HG02642 (cell line): ENCODE data around the gene CHST15.

Experiments
- ATAC-seq: cut with Tn5 transposase; IDR thresholded peaks from one replicate; pipeline ENCODE4 v1.9.1; 2021; ENCODE audit warnings: mild to moderate bottlenecking; ENCODE audit not compliant: unreplicated experiment, poor library complexity

CHST15 gene

DNA sequence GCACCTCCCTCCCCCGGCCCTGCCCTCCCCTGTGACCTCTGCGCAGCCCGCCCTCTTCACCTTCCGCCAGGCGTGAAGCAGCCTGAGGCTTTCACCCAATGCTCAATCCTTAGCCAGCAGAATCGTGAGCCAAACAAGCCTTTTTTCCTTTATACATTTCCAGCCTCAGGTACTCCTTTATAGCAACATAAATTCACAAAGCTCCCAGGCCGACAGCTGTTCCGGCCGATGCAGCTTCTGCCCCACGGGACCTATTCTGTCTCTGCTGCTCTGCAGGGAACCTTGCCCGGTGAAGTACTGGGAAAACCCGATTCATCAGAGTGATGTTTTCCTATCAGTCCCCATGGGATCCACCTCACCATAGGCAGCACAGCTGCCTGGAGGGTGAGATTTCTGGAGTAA is 87.4 kb downstream of the CHST15 start:
- ATAC-seq = no peak

DNA sequence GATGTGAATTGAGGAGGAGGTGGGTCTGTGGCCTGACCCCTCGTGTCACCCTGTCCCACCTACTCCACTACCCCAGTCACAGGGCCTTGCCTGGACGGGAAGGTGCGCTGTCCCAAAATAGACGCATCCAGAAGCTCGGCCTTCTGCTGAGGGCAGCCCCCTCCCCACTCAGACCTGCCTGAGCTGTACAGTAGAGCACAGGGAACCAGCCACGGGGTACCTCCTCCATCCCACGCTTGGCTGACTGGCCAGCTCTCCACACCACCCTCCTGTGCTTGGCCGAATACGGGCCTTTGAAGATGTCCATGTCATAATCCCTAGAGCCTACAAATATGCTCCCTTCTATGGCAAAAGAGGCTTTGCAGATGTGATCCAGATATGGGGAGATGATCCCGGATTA is 88.3 kb downstream of the CHST15 start:
- no peak for ATAC-seq

GRCh38 chr10:124004663-124005004 is 88.8 kb downstream of the CHST15 start:
- ATAC-seq = no peak

GRCh38 chr10:124003871-124004662 is 89.3 kb downstream of the CHST15 start:
- no peak for ATAC-seq

- ATAC-seq = no peak
These were observed 89.9 kb downstream of the CHST15 start for GRCh38 chr10:124003481-124003870.

- ATAC-seq = no peak
These were observed 90.4 kb downstream of the CHST15 start for GRCh38 chr10:124003070-124003419.

DNA sequence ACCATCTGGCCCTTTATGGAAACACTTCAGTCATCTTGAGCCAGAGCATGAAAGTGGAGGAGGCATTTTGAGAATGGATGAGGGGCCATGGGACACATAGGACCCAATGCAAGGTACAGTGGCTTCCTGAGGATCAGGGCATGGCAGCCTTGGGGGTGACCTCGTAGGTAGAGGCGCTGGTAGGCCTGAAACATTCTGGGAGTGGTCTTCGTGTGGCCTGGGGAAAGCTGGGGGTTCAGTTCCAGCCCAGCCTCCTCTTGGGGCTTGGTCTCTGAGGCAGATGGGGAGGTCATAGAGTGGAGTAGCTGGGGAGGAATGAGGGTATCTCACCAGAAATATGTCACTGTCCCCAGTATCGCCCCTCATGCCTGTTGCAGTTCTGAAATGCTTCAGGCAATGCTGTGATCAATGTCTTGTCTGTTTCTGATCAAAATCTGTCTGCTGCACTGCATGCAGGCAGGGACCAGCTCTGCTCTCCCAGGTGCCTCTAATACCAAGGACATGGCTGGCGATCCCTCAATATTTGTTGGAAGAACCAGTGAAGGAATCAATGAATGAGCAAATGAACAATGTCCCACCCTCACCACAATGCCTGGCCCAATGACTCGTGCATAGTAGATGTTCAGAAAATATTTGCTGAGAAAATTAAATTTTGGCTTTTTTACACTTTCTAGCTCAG is 90.9 kb downstream of the CHST15 start:
- ATAC-seq = no peak

DNA sequence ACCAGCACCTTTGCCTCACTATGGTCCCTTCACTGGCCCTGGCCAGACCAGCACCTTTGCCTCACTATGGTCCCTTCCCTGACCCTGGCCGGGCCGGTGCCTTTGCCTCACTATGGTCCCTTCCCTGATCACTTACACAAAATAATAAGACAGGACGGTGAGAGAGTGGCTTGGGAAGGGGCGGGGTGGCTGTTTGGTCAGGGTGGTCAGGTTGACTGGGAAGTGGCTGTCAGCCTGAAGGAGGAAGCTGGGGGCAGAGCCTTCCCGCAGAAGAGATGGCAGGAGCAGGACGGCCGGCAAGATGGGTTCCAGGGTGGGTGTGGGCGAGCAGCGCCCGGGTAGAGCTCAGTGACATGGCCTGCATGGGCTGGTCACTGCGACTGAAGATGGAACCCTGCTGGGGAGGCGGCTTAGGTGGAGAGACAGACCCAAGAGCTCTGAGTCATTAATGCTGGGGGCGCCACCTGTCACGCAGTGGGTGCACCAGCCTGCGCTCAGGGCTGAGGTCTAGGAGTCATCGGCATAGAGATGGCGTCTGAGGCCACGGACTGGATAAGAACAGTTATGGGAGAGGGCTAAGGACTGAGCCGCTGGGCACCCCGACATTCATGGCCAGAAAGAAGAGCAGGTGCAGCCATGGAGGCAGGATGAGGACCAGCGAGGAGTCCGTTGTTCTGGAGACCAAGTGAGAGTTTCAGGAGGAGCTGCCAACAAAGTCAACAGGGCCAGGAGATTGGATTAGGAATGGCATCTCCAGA is 91.8 kb downstream of the CHST15 start:
- ATAC-seq = no peak

- ATAC-seq = no peak
These were observed 92.6 kb downstream of the CHST15 start for GRCh38 chr10:124000792-124001201.

DNA sequence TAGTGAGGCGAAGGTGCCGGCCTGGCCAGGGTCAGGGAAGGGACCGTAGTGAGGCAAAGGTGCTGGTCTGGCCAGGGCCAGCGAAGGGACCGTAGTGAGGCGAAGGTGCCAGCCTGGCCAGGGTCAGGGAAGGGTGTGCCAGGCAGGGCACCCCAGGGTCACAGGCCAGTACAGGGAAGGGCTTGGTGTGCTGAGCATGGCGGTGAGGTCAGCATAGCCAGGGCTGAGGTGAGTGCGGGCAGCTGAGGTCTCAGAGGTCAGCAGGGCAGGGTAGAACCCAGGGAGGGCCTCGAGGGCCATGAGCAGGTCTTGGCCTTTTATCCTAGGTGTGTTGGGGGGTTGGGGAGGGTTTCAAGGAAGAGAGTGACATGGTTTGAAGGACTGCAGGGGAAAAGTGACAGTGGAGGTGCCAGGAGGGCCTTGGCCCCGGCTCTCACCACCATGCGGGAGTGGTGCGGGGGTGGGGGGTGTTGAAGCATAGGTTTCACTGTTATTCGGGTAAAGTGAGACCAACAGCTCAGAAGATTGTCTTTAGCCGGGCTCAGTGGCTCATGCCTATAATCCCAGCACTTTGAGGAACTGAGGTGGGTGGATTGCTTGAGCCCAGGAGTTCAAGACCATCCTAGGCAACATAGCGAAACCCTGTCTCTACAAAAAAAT is 93.3 kb downstream of the CHST15 start:
- no peak for ATAC-seq

GRCh38 chr10:123999261-123999660 is 94.1 kb downstream of the CHST15 start:
- ATAC-seq = no peak

- no peak for ATAC-seq
These were observed 94.9 kb downstream of the CHST15 start for GRCh38 chr10:123998197-123999141.

DNA sequence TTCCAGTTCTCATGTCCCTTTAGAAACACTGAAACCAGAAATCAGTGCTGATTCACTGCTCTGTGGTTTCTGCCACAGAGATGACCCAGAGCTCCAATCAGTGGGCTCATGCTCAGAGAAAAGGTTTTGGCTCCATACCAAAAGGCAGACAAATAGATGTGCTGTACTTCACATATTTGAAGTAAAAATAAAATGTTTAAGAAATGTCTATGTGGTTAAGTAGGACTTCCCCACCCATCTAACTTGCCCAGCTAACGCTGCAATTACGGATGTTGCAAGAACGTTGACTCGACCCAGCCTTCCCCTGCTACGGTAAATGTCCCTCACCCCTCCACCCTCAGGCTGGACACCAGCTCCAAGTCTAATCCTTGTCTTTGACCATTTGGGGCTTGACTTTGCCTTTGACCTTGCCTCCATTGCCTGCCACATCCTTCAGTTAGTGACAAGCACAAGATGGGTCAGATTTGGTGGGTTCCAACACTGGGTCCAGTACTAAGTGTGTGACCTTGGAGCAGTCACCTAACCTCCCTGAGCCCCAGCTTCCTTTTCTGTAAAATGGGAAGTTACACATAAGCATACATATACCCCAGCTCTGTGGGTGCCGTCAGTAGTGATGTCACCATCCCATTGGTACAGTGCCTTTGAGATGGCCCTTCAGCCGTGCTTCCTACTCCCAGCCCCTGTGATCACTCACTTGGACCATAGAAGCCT is 95.8 kb downstream of the CHST15 start:
- ATAC-seq = no peak

- ATAC-seq = no peak
These were observed 96.4 kb downstream of the CHST15 start for GRCh38 chr10:123997013-123997412.

GRCh38 chr10:123996302-123996701 is 97.1 kb downstream of the CHST15 start:
- no peak for ATAC-seq

DNA sequence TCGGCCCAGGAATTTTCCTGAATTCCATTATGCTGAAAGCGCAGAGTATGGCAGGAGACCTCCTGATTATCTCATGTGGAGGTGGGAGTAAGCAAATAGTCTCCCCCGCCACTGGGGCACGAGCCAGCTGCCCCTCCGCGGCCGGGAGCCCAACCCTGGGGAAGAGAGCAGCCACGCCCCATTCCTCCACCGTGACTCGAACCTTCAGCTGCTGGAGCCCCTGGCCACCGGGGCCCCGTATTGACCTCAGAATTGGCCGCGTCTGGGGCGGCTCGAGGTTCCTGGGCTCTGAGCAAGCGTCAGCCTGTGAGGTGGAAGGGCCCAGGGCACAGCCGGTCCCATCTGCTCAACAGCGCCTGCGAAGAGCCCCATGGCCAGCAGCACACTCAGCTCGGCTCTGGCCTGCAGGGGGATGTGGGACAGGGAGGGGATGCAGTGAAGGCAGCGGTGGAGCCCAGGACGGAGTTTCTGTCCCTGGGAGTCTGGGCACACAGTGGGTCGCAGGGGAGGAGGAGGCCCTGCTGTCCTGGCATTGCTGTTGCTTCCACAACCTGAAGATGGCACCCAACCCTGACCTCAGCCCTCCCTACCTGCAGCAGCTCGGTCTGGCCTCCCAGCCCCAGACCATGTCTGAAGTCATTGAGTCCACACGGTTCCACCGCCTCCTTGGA is 97.8 kb downstream of the CHST15 start:
- ATAC-seq = no peak

- ATAC-seq = no peak
These were observed 98.3 kb downstream of the CHST15 start for GRCh38 chr10:123995082-123995460.

GRCh38 chr10:123994417-123995081 is 98.8 kb downstream of the CHST15 start:
- ATAC-seq = peak; percentile 47
